Sigmoid colon (tissue), 7 donors: ENCODE data around the gene GMDS. TPM values are rescaled to one million over a fixed set of nuclear protein-coding genes. Genes with fewer than 3 reads are reported as not detected.

ENCODE experiments used
- DNase-seq: peaks from one replicate; pipeline ENCODE4 v3.0.0-alpha.2; 2019
- H3K27ac ChIP-seq, 4 donors: fragments of 200-600 bp; sonication (generic); one replicate each; pipeline ENCODE4 v1.5.1; 2016 to 2019; ENCODE audit warnings: mild to moderate bottlenecking in 1 of 4
- H3K27me3 ChIP-seq, 3 donors: fragments of 200-600 bp; sonication (generic); one replicate each; pipeline ENCODE4 v1.5.1; 2019; ENCODE audit warnings: mild to moderate bottlenecking in 1 of 3
- H3K36me3 ChIP-seq, 4 donors: fragments of 200-600 bp; sonication (generic); one replicate each; pipeline ENCODE4 v1.5.1; 2016 to 2019
- H3K4me1 ChIP-seq, 4 donors: fragments of 200-600 bp; sonication (generic); one replicate each; pipeline ENCODE4 v1.5.1; 2017 to 2019
- H3K4me3 ChIP-seq, 4 donors: fragments of 200-600 bp; sonication (generic); one replicate each; pipeline ENCODE4 v1.5.1; 2017 to 2019; ENCODE audit warnings: mild to moderate bottlenecking in 2 of 4, moderate library complexity in 1 of 4
- H3K9me3 ChIP-seq, 4 donors: fragments of 200-600 bp in 3 of 4; sonication (generic) in 3 of 4; one replicate each; pipeline versions ENCODE4 v1.5.1 to v1.6.1; 2013 to 2019
- EP300 ChIP-seq, 4 donors: sonication (generic); formaldehyde crosslinking; IDR thresholded peaks; one replicate each; pipeline ENCODE4 v1.6.1; 2017; ENCODE audit warnings: antibody characterized with exemption in 4 of 4
- POLR2A ChIP-seq, 2 donors: fragments of 450-650 bp; IDR thresholded peaks; one replicate each; pipeline ENCODE4 v1.6.1; 2016; ENCODE audit warnings: antibody characterized with exemption in 2 of 2, mild to moderate bottlenecking in 2 of 2, moderate library complexity in 2 of 2
- POLR2AphosphoS5 ChIP-seq, 4 donors: sonication (generic); formaldehyde crosslinking; IDR thresholded peaks; one replicate each; pipeline ENCODE4 v1.6.1; 2017; ENCODE audit warnings: antibody characterized with exemption in 4 of 4
- WGBS, 2 donors: extraction: QIAGEN DNeasy Blood & Tissue Kit; methylation state at CpG; one replicate each; pipeline ENCODE4 v1.1.7; 2013; 5-methylcytosine and 5-hydroxymethylcytosine counted together
- intact Hi-C: fragments of 100-400 bp; cut with DNase I; formaldehyde crosslinking; loops from one replicate; pipeline ENCODE4 v1.15.1; 2023
- polyA plus RNA-seq, 3 donors: library from polyadenylated mRNA; stranded (reverse); fragments of 200-250 nt; gene quantifications; one replicate each; pipeline ENCODE4 v1.2.3, GENCODE V29; 2013
- total RNA-seq, 4 donors: library from RNA; depleted of rRNA; stranded (reverse); fragments of >200 nt; gene quantifications; one replicate each; pipeline ENCODE4 v1.1.0, GENCODE V29; 2016
- TF ChIP-seq, protein P1 (sequence below), 4 experiments: fragments of 450-650 bp in 3 of 4; fragments of 200-600 bp in 1 of 4; IDR thresholded peaks; one replicate each; pipeline ENCODE4 v1.5.1; 2016 to 2019; ENCODE audit warnings: antibody characterized with exemption in 4 of 4, mild to moderate bottlenecking in 3 of 4, moderate library complexity in 2 of 4
- donor health status: healthy with polysubstance abuse.
- donor health status: Bipolar disorder and iron deficiency.
- donor health status: healthy.

GMDS gene
- total and polyA plus RNA-seq, 7 donors: 3.1 to 173 (median 9.4) TPM

DNA sequence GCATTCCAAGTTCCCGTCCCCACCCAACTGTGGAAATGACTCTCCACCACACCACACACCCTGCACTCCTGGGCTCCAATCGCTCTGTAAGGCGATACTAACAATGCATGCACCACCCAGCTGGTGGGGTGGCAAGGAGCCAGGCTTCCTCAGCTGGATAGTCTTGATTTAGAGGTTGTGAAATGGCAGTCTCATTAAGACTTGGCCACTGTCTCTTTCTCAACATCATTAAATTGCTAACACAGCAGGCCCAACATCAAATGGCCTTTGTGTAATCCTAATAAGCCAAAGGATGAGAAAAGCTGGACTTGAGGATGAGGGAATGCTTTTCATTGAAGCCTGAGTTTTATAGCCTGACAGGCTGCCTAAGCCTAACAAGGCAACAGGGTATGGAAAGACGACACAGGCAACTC is 223.7 kb downstream of the GMDS start:
- WGBS, 2 donors: 13 to 53% methylated on average over 4 of the region's 4 CpGs
- Histone ChIP-seq H3K4me1 (peaks cover 0 to 11% (median 2%) of the 10 kb centered on the region in 4 donors), H3K27ac (no peak overlapping the region), H3K4me3 (no peak overlapping the region), H3K9me3 (no peaks in the 10 kb centered on the region), H3K27me3 (no peaks in the 10 kb centered on the region), H3K36me3 (no peaks in the 10 kb centered on the region)
- TF ChIP-seq, protein P1, sequence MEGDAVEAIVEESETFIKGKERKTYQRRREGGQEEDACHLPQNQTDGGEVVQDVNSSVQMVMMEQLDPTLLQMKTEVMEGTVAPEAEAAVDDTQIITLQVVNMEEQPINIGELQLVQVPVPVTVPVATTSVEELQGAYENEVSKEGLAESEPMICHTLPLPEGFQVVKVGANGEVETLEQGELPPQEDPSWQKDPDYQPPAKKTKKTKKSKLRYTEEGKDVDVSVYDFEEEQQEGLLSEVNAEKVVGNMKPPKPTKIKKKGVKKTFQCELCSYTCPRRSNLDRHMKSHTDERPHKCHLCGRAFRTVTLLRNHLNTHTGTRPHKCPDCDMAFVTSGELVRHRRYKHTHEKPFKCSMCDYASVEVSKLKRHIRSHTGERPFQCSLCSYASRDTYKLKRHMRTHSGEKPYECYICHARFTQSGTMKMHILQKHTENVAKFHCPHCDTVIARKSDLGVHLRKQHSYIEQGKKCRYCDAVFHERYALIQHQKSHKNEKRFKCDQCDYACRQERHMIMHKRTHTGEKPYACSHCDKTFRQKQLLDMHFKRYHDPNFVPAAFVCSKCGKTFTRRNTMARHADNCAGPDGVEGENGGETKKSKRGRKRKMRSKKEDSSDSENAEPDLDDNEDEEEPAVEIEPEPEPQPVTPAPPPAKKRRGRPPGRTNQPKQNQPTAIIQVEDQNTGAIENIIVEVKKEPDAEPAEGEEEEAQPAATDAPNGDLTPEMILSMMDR (IDR thresholded peaks at IDR 0.05): no peak
- TF ChIP-seq POLR2A (IDR thresholded peaks at IDR 0.05): no peak
- DNase-seq: peak; percentile 67
- intact Hi-C loops: no loop called here

DNA sequence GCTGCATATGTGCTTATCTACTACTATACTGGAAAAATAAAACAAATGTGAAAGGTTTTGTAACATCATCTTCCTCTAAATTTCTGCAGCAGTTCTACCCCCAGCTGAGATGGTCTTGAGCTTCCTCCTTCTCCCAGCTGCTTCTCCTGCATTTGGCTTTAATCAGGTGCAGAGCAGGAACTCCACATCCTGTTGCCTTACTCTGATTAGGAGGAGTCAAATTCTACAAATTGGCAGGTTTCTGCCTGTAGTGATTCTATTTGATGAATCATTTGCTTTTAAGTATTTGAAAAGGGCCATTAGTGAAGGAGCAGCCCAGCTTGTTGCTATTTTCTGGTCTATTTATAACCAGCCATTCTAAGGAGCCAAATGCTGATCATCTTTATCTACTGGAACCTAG is 224.5 kb downstream of the GMDS start:
- Histone ChIP-seq H3K27ac (no peak overlapping the region), H3K4me1 (peaks cover 0 to 11% (median 2%) of the 10 kb centered on the region in 4 donors), H3K27me3 (no peaks in the 10 kb centered on the region), H3K9me3 (no peaks in the 10 kb centered on the region), H3K4me3 (no peak overlapping the region), H3K36me3 (no peaks in the 10 kb centered on the region)
- intact Hi-C loops: no loop called here
- no peak for DNase-seq
- TF ChIP-seq POLR2A (IDR thresholded peaks at IDR 0.05) (no peak), EP300 (IDR thresholded peaks at IDR 0.05) (no peak), POLR2AphosphoS5 (IDR thresholded peaks at IDR 0.05) (no peak)
- TF ChIP-seq, protein P1 (IDR thresholded peaks at IDR 0.05): no peak

DNA sequence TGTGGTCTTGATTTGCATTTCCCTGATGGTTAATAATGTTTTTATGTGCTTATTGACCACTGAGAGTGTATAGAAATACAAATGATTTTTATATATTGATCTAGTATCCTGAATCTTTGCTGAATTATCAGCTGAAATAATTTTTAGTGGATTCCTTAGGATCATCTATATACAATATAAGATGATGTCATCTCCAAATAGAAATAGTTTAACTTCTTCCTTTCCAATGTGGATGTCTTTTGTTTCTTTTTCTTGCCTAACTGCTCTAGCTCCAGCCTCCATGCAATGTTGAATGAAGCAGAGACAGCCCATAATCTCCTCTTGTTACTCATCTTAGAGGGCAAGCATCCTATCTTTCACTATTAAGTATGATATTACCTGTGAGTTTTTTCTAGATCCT is 226.4 kb downstream of the GMDS start:
- Histone ChIP-seq H3K36me3 (no peaks in the 10 kb centered on the region), H3K9me3 (peaks cover 0 to 6% (median 0%) of the 10 kb centered on the region in 4 donors), H3K27ac (no peak overlapping the region), H3K27me3 (no peaks in the 10 kb centered on the region), H3K4me1 (peaks cover 0 to 11% (median 2%) of the 10 kb centered on the region in 4 donors), H3K4me3 (no peak overlapping the region)
- DNase-seq: no peak
- intact Hi-C loops: no loop called here
- no peak for TF ChIP-seq POLR2A (IDR thresholded peaks at IDR 0.05)
- TF ChIP-seq EP300 (IDR thresholded peaks at IDR 0.05): no peak
- TF ChIP-seq, protein P1 (IDR thresholded peaks at IDR 0.05): no peak
- TF ChIP-seq POLR2AphosphoS5 (IDR thresholded peaks at IDR 0.05): no peak

DNA sequence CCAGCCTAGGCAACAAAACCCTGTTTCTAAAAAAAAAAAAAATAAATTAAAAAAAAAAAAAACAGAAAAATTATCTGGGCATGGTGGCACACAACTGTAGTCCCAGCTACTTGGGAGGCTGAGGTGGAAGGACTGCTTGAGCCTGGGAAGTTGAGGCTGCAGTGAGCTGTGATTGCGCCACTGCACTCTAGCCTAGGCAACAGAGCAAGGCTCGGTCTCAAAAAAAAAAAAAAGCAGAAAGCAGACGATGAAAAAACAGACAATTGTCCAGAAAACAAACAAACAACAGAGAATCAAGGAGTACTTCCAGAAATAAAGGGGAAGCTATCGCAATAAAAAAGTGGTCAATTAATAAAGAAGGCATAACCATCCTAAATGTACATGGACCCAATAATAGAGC is 229.4 kb downstream of the GMDS start:
- 81 to 83% methylated on average over 4 of the region's 4 CpGs for WGBS, 2 donors
- no peak for TF ChIP-seq EP300 (IDR thresholded peaks at IDR 0.05)
- TF ChIP-seq POLR2A (IDR thresholded peaks at IDR 0.05): no peak
- no peak for TF ChIP-seq POLR2AphosphoS5 (IDR thresholded peaks at IDR 0.05)
- TF ChIP-seq, protein P1 (IDR thresholded peaks at IDR 0.05): no peak
- intact Hi-C loops: no loop called here

DNA sequence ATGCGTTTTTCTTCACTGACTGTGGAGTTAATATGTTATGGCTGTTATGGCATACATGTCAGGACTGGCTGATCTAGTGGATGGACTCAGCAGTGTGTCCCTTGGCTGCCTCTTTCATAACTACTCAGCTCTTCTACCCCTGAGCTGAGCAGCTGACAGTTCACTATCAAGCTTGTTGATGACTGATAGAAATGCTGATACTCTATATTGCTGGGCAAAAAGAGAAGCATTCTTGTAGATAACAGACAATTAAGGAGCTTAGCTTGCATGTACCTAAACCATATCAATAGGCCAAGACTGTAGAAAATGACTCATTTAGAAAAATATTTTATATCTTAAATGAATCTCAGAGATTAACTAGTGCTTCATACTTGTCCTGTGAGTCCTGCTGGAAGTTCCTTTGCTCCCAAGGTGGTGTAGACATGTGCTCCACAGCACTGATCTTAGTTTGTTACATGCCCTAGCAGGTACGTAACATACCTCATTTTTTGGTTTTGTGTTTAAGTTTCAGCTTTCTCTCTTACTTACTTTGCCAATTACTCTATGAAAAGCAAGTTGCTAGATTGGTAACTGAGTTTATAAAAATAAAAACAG is 236.9 kb downstream of the GMDS start:
- H3K27me3 ChIP-seq: no peaks in the 10 kb centered on the region
- intact Hi-C loops: no loop called here
- no peaks in the 10 kb centered on the region for H3K36me3 ChIP-seq
- DNase-seq: no peak
- peaks cover 0 to 2% (median 0%) of the 10 kb centered on the region in 4 donors for H3K9me3 ChIP-seq
- 79 to 97% methylated on average over 2 of the region's 2 CpGs for WGBS, 2 donors
- H3K27ac ChIP-seq: no peak overlapping the region
- TF ChIP-seq EP300 (IDR thresholded peaks at IDR 0.05): no peak
- no peak for TF ChIP-seq POLR2A (IDR thresholded peaks at IDR 0.05)
- TF ChIP-seq POLR2AphosphoS5 (IDR thresholded peaks at IDR 0.05): no peak
- TF ChIP-seq, protein P1 (IDR thresholded peaks at IDR 0.05): no peak
- H3K4me3 ChIP-seq: no peak overlapping the region
- H3K4me1 ChIP-seq: no peaks in the 10 kb centered on the region

More for the DNA sequence above, 229.4 kb downstream of the GMDS start:
- Histone ChIP-seq H3K9me3 (peaks cover 0 to 6% (median 1%) of the 10 kb centered on the region in 4 donors), H3K36me3 (no peaks in the 10 kb centered on the region), H3K27ac (no peak overlapping the region), H3K27me3 (no peaks in the 10 kb centered on the region), H3K4me1 (peaks cover 0 to 3% (median 0%) of the 10 kb centered on the region in 4 donors), H3K4me3 (no peak overlapping the region)
- DNase-seq: no peak
